GM21529 (cell line): Measurements from ENCODE around the gene CHCHD6.

Experiments
- ATAC-seq: cut with Tn5 transposase; IDR thresholded peaks from one replicate; pipeline ENCODE4 v1.9.1; 2021; ENCODE audit not compliant: unreplicated experiment

CHCHD6 gene

DNA sequence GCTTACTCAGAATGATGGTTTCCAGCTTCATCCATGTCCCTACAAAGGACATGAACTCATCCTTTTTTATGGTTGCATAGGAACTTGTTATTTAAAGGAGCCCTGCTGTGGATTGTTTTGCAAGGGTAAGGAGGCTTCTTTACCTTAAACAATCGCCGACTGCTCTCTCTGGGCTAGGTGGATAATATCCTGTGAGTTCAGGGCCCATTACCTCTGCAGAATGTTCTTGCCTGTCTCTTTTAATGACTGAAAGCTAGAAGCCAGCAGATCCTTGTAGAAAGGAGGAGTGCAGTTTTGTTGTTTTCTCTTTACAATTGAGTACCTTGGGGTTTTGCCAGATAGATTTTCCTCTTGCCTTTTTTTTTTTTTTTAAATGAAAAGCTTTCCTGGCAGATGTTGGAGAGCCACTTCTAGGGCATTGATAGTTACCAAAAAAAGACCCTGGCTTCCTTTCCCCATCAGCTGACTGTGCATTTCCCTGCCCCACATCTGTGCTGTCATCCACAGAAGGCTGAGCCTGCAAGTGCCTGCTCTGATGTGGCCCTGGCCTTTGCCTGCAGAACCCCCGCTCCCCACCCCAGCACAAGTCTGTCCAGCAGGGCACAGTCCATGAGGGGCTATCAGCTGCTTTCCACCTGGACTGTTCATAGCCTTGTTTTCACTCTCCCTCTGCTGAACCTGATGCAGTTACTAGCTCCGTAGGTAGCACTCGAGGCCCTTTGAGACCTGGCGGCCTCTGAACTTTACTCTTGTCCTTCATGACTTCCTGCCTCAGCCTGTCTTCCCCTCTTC, 113.1 kb downstream of the CHCHD6 start:
- no peak for ATAC-seq

DNA sequence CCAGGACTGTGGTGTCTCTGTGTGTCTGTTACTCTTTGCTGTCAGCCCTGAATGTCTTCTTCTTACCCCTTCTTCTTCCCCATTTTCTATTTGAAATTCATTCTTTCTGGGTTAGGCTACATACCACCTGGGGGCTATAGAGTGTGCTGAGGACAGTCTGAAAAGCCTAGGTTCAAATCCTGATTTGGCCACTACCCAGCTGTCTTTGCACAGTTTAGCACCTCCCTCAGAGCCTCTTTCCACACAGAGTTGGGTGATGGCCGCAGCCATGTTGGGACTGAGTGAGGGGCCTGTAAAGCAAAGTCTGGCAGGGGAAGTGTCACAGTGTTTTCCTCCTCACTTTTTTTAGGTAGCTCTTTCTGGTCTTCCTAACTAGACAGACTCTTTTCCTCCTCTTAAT, 113.7 kb downstream of the CHCHD6 start:
- no peak for ATAC-seq

DNA sequence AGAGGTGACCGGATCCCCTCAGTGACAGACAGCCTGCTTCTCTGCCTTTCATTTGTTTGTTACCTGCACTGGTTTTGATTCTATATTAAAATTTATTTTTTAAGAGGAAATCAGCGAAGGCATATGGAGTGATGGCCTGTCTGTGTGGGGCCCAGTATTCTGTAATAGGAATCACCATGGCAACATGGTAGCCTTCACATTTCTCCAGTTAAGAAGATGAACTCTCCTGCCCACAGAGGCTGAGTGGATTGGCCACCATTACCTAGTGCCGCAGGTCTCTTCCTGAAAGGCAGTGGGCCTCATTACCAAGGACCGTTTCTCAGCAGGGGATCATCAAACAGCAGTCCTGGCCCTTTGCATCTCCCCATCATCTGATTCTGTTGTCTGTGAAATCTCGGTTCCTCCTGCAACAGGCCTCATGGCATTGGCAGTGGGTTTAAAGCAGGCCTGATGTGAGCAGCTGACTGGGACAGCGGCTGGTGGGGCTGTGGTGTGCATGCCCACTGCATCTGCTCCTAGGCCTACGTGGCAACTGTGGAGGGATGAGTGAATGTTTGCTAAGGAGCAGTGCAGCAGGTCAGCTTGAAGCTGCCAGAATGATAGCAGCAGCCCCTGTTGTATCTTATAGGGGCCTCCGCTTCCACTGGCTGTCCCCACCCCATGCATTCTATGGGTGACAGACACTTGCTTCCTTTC, 114.5 kb downstream of the CHCHD6 start:
- no peak for ATAC-seq

DNA sequence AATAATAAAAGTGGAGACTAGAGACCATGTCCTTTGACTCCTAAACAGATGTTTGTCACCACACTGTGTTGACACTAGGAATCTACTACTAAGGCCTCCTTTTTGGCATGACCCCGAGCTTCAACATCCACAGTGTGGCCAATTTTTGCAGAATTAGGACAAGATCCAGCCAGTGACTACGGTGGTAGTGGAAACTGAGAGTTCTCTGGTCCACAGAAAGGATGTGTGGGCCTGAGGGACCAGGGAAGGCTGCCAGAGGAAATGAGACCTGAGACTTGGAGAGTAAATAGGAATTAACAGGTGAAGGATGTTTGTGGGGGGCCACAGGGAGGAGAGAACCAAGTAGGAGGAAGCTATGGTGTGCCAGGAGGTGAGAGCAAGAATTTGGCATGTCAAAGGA, 122.7 kb downstream of the CHCHD6 start:
- ATAC-seq: no peak

DNA sequence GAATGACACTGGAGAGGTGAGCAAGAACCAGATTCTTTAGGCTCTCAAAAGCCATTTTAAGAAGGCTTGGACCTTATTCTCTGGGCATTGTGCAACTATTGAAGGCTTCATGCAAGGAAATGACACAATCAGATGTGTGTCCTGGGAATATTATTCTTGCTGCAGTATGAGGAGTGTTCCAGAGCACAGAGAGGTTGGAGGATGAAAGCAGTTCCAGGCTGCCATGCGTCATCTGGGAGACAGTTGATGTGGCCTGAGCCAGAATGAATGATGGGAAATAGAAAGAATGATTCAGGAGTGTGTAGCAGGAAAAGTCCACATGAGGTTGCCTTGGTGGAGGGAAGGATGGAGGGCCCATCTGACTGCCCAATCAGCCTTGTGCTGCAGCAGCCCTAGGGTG, 123.1 kb downstream of the CHCHD6 start:
- no peak for ATAC-seq

DNA sequence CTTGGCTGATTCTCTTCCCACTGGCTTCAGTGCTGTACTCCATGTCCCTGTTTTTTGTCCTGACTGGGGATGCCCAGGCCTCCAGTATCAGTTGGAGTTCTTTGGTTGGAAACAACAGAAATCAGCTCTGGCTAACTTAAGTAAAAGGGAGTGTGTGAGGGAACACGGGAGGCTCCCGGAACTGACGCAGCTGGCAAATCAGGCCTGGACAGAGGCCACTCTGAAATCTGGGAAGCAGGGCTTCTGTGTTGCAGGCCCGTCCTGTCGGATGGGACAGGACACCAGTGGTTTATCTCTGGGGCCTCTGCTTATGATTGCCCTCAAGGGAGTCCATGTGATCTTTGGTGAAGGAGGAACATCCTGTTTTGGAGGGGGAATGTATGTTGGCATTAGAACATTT, 124.3 kb downstream of the CHCHD6 start:
- no peak for ATAC-seq

DNA sequence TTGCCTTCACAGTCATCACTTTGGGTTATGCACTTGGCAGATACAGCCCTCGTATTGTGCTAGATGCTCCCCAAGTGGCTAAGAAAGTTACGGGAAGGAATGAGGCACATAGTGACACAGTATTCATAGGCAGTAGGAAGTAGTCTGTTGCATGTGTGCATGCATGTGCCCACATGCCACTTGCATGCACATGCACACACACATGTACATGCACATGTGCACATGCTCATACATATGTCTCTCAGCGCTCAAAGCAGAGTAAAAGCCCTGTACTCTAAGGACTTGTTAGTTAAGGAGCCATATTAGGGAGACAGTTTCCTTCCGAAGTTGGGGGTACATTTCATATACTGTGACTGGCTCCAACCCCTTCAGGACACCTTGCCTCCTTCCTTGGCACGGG, 128.9 kb downstream of the CHCHD6 start:
- no peak for ATAC-seq

DNA sequence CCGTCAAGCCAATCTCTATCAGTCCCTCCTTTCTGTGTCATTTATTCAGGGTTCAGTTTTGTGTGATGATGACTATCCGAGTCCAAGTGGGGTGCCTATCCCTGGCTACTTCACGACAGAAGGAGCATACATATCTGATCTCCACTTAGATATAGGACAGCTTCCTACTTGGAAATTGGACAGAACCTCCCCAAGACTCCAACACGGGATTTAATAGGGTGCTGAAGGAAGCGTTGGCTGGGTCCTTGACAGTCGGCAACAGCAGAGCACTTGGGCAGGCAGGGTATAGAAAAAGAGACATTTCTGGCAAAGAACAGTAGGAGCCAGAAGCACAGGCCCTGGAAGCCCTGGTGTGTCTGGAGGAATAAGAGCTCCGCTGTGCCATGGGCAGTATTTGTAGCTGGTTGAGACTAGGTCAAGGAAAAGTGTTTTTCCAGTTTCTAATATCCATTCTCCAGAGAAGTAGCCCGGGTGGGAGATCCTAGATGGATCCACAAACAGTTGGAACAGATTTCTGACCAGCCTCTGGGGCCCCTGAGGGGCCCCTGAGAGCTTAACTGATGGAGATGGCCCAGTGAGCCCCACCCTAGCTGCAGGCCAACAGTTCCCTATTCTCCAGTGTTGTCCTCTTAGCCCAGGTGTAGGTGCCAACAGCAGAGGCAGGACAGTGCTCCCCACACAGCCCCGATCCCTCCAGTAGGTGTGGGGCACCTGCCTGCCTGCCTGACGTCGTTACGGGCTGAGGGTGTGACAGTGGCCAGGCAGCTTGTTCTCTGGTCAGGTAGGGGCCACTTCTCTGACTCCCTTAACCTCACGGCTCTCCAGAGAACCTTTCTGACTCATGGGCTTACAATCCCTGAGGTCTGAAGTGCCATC, 130.8 kb downstream of the CHCHD6 start:
- ATAC-seq: no peak

DNA sequence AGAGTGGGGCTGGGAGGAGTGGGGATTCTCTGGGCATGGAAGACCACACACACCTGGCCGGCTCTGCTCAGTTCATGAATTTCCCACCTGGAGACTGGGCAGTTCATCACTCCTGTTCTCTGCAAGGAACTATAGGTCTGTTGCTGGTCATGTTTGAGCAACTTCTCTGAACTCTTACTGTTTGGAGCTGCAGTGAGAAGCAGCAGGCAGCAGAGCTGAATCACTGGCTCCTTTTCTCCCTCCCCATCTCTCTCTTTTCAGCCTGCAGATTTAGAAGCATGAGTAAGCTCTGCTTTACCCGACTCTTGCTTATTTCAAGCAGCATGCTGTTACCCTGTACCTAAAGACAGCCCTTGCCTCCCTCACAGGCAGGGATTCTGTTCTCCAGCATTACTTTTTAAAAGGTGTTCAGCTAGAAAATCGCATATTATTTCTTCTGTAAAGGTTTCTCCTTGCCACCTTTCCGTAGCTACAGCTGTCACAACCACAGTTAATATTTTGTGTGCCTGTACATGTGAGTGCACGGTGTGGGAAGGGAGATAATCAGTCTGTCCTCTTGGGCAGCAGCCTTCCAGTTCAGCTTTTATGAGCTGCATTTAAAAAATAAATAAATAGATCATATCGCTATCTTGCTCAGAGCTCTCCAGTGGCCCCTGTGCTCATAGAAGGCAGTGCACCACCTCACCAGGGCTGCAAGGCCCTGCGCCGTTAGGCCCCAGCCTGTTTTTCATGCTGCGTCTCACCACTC, 131.6 kb downstream of the CHCHD6 start:
- ATAC-seq: no peak

DNA sequence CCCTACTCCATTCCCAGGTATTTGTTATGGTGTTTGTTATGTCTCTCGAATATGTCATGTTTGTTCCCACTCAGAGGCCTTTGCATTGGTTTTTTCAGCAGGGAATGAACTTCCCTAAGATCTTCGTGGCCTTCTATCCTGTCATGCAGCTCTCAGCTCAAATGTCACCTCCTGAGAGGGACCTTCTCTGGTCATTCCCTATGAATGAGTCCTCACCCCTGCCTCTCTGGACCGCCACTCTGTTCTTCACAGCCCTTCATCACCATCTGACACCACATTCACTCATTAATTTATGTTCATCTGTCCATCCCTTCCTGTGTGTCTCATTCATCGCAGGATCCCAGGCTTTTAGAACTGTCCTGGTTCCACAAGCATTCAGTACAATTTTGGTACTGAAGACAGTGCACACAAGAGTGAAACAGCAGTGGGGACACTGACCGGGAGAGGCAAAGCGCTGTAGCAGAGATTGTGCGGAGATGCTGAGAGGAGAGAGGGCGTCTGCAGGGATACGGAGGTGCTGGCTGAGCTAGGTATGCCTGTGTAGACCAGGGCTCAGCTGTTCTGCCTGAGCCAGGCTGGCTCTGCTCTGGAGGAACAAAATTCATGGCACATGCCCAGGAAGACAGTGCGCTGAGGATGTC, 132.3 kb downstream of the CHCHD6 start:
- no peak for ATAC-seq

DNA sequence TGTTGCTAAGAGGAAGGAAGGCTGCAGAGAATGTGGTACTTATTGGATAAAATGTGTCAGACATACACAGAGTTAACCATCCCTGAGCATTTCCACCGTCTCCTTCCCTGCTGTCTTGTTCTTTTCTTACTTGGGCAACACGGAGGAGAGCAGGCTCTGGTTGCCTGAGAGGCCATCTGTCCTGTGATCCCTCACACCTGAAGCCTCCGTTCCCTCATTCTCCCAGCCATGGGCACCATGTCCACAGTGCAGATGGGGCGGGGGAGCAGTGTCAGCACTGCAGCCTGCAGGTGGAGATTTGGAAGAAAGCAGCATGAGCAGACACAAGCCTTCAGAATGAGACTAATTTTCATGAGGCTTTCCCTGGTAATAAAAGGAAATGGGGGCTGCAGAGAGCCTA, 133.7 kb downstream of the CHCHD6 start:
- ATAC-seq: no peak

DNA sequence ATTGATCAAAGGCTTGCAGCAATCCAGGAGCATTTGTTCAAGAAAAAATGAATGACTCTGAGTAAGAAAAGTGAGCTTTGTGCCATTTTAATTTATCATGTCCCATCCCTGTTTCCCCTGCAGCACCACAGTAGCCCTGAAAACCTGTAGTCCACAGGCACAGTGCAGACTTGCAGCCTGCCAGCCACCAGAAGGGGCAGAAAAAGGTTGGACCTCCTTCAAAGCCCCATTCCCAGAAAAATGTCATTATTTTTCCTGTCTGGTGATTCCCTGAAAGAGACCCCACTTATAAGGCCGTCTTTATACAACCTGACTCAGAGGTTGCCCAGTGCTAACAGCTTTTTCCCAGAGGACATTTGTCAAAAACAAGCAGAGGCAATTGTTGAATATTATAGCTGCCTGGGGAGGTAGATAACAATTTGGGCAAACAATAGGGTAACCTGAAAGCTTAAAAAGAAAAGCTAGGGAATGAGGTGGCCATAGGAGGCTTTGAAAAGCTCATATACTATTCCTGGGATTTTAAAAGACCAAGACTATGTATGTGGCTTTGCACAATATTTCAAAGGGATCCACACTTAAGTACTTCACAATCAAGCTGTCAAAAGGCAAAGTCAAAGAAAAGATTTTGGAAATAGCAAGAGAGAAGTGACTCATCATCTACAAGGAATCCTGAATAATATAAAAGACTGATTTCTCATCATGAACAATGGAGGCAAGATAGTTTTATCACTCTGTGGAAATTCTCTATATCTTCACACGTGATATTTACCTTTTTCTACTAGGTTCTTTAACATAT, 142.1 kb downstream of the CHCHD6 start:
- ATAC-seq: no peak

DNA sequence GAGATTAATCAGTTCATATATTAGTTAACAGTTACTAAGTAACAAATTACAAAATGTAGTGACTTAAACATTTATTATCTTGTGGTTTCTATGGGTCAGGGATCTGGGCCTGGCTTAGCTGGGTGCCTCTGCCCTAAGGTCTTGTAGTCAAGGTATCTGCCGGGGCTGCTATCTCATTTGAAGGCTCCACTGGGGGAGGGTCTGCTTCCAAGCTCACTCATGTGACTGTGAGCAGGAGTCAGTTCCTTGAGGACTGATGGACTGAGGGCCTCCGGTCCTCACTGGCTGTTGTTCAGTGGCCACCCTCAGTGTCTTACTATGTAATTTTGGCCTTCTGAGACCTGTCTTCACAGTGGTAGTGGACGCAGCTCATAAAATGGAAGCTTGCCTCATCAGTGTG, 143.0 kb downstream of the CHCHD6 start:
- no peak for ATAC-seq

DNA sequence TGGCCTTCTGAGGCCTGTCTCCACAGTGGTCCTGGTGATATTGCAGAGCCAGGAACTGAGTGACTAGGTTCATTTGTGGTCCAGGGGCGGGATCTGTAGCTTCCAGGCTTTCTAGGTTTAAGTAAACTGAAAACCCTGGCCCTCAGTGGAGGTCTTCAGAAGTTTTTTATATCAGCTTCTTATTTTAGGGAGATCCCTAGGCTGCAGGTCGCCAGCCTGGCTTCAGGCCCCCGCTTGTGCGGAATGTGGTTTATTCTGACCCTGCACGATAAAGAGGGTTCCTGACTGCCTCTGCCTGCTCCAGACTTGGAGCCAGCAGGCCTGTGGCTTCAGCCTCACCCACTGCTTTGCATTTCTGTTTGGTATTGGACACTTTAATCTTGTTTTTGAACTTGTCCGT, 145.0 kb downstream of the CHCHD6 start:
- ATAC-seq: no peak

DNA sequence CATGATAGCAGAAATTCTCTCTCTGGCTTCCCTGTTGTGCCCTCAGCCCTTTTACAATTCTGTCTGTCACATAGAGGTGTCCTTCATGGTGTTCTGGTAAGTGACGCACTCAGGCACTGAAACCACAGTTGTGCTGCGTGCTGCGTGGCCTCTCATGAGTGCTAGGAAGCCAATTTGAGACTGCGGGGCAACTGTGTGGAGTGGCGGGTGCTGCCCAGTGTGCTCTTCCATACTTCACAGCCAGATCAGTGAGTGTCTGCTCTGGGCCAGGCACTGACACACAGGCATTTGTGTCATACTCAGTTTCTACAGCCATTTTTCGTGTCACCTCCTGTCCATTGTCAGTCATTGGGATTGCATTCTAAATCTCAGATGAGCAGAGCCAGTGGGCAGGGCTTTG, 145.7 kb downstream of the CHCHD6 start:
- no peak for ATAC-seq

DNA sequence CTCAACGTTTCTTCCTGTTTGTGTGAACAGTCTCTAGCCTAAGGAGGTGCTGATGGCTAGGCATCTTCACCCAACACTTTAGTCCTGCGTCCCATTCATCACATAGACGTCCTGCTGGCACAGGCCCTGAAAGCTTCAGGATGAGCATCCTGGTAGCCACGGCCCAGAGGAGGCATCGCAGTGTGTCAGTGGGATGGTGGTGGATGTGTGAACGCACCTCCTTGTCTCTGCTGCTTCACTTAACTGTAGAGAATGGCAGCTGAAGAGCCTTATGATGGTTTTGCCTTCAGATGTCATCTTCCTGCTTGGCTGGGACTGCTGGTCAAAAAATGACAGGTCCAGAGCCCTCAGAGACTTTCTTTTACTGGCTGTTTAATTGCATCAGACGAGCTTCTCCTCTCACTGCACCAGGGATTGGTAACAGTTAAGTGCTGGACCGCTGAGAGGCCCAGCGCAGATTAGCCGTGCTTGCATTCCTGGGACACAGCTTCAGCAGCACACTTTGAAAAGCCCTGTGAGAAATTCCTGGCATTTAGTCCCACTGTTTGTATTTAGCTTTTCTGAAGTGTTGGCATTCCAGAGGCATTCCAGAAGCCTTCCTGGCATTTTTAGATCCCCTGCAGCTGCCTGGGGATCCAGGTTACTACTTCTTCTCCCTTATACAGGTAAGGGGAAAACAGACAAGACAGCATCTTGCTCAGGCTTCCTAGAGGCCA, 146.5 kb downstream of the CHCHD6 start:
- no peak for ATAC-seq

DNA sequence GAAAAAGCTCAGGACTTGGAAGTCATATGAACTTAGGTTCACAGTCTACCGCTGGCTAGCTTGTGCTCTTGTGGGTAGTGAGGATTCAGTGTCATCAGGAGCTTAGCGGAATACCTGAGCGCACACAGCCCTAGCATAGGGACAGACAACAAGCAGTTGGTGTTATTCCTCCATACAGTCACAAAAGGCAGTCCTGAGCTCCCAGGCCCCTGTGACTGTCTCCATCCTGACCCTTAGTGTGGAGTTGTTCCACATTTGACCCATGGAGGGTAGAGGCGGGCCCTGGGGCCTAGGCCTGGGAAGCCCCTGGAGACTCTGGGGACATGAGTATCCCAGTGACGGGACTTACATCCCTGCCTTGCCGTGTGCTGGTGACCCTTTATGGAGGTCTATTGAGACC, 147.3 kb downstream of the CHCHD6 start:
- no peak for ATAC-seq

DNA sequence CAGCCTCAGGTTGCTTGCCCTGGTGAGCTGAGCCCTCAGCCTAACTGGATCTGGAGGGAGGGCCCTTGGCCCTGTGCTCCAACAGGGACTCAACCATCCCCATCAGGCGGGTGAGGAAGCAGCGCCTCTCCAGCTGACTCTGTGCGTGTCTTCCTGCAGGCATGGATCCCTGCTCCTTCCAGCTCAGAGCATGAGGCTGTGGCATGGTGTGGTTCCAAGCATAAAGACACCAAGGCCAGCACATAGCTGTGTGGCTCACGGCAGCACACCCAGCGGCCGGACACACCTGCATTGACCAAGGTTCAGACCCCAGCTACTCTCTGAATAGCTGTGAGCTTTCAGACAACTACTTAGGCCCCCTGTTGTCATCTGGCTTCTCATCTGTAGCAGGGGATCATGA, 147.9 kb downstream of the CHCHD6 start:
- ATAC-seq: no peak

DNA sequence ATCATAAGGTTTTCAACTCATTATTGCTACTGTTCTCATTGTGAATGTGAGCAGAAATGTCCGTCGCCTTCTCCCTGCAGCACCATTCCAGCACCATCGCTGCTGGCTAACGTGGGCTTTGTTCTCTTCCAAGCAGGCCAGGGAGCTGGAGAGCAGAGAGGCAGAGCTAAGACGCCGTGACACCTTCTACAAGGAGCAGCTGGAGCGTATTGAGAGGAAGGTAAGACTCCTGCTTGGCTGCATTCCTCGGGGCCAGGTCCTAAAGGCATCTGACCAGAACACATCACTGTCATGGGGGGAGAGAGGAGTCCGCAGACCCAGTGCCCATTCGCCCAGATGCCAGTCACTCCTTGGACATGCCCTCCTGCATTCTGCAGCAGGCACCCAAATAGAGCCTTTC, 148.5 kb downstream of the CHCHD6 start:
- no peak for ATAC-seq
